Lower leg skin (tissue), 3 donors: Measurements from ENCODE around the gene ATP5ME.

ENCODE experiments used
- CTCF ChIP-seq, 3 donors: fragments of 450-650 bp; IDR thresholded peaks; one replicate each; pipeline ENCODE4 v1.5.1; 2016; ENCODE audit warnings: antibody characterized with exemption in 3 of 3, mild to moderate bottlenecking in 3 of 3, moderate library complexity in 2 of 3
- POLR2A ChIP-seq, 2 donors: fragments of 450-650 bp; IDR thresholded peaks; one replicate each; pipeline ENCODE4 v1.6.1; 2016 to 2017; ENCODE audit warnings: antibody characterized with exemption in 2 of 2, mild to moderate bottlenecking in 1 of 2, moderate library complexity in 1 of 2

DNA sequence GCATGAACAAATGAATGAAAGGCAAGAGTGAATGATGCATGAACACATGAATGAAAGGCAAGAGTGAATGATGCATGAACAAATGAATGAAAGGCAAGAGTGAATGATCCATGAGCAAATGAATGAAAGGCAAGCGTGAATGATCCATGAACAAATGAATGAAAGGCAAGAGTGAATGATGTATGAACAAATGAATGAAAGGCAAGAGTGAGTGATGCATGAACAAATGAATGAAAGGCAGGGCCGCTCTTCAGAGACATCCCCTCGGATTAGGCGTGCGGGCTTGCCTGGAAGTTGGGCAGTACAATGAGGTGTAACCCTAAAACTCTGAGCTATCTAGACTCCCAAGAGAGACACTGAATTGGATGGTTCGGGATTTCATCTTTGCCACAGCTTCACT, 35.3 kb upstream of the ATP5ME start:
- no peak for TF ChIP-seq CTCF (IDR thresholded peaks at IDR 0.05)
- no peak for TF ChIP-seq POLR2A (IDR thresholded peaks at IDR 0.05)
